ENCODE data around the gene DHRS3.

The DHRS3 gene

GRCh38 chr1:12615865-12616708 lies 1.9 kb downstream of the DHRS3 start:
- H3K4me1 ChIP-seq (ENCODE audit: control insufficient read depth, insufficient read depth, low read length, unreplicated experiment): peaks cover 26% of the 10 kb centered on the region
- no peak overlapping the region for H2AFZ ChIP-seq (ENCODE audit: low read length, unreplicated experiment)
- peak overlapping the region; percentile 83 for H3K4me3 ChIP-seq (ENCODE audit: low read depth, low read length)
- H3K27ac ChIP-seq (ENCODE audit: low read depth, low read length): peak overlapping the region; percentile 23; the same call in 1 of the 2 replicates
- H3K79me2 ChIP-seq (ENCODE audit: control insufficient read depth, insufficient read depth, low read length, unreplicated experiment): no peaks in the 10 kb centered on the region
- H3K27me3 ChIP-seq (ENCODE audit: insufficient read depth, low read length): no peaks in the 10 kb centered on the region
- H3K36me3 ChIP-seq (ENCODE audit: insufficient read depth, low read length): no peaks in the 10 kb centered on the region

GRCh38 chr1:12615159-12615864 lies 2.7 kb downstream of the DHRS3 start:
- no peaks in the 10 kb centered on the region for H3K36me3 ChIP-seq (ENCODE audit: insufficient read depth, low read length)
- no peaks in the 10 kb centered on the region for H3K79me2 ChIP-seq (ENCODE audit: control insufficient read depth, insufficient read depth, low read length, unreplicated experiment)
- H3K27me3 ChIP-seq (ENCODE audit: insufficient read depth, low read length): no peaks in the 10 kb centered on the region
- no peak overlapping the region for H2AFZ ChIP-seq (ENCODE audit: low read length, unreplicated experiment)
- peaks cover 26% of the 10 kb centered on the region for H3K4me1 ChIP-seq (ENCODE audit: control insufficient read depth, insufficient read depth, low read length, unreplicated experiment)
- H3K4me3 ChIP-seq (ENCODE audit: low read depth, low read length): peak overlapping the region; percentile 83
- peak overlapping the region; percentile 23; the same call in 1 of the 2 replicates for H3K27ac ChIP-seq (ENCODE audit: low read depth, low read length)

- Histone ChIP-seq H2AFZ (ENCODE audit: low read length, unreplicated experiment) (no peak overlapping the region), H3K79me2 (ENCODE audit: control insufficient read depth, insufficient read depth, low read length, unreplicated experiment) (no peaks in the 10 kb centered on the region), H3K4me3 (ENCODE audit: low read depth, low read length) (peak overlapping the region; percentile 83; the same call in 1 of the 2 replicates), H3K27me3 (ENCODE audit: insufficient read depth, low read length) (no peaks in the 10 kb centered on the region), H3K4me1 (ENCODE audit: control insufficient read depth, insufficient read depth, low read length, unreplicated experiment) (peaks cover 21% of the 10 kb centered on the region), H3K27ac (ENCODE audit: low read depth, low read length) (no peak overlapping the region), H3K36me3 (ENCODE audit: insufficient read depth, low read length) (no peaks in the 10 kb centered on the region)
Observed at GRCh38 chr1:12614402-12615158, 3.4 kb downstream of the DHRS3 start.

GRCh38 chr1:12613180-12613579 lies 4.8 kb downstream of the DHRS3 start:
- Histone ChIP-seq H3K4me3 (ENCODE audit: low read depth, low read length) (no peak overlapping the region), H3K36me3 (ENCODE audit: insufficient read depth, low read length) (no peaks in the 10 kb centered on the region), H3K79me2 (ENCODE audit: control insufficient read depth, insufficient read depth, low read length, unreplicated experiment) (no peaks in the 10 kb centered on the region), H2AFZ (ENCODE audit: low read length, unreplicated experiment) (no peak overlapping the region), H3K4me1 (ENCODE audit: control insufficient read depth, insufficient read depth, low read length, unreplicated experiment) (peaks cover 17% of the 10 kb centered on the region), H3K27me3 (ENCODE audit: insufficient read depth, low read length) (no peaks in the 10 kb centered on the region), H3K27ac (ENCODE audit: low read depth, low read length) (no peak overlapping the region)

GRCh38 chr1:12610941-12611340 lies 7.1 kb downstream of the DHRS3 start:
- Histone ChIP-seq H3K4me3 (ENCODE audit: low read depth, low read length) (no peak overlapping the region), H3K79me2 (ENCODE audit: control insufficient read depth, insufficient read depth, low read length, unreplicated experiment) (no peaks in the 10 kb centered on the region), H3K27me3 (ENCODE audit: insufficient read depth, low read length) (no peaks in the 10 kb centered on the region), H3K36me3 (ENCODE audit: insufficient read depth, low read length) (no peaks in the 10 kb centered on the region), H3K27ac (ENCODE audit: low read depth, low read length) (no peak overlapping the region), H3K4me1 (ENCODE audit: control insufficient read depth, insufficient read depth, low read length, unreplicated experiment) (peaks cover 17% of the 10 kb centered on the region), H2AFZ (ENCODE audit: low read length, unreplicated experiment) (no peak overlapping the region)

- no peak overlapping the region for H3K27ac ChIP-seq (ENCODE audit: low read depth, low read length)
- no peaks in the 10 kb centered on the region for H3K36me3 ChIP-seq (ENCODE audit: insufficient read depth, low read length)
- H3K79me2 ChIP-seq (ENCODE audit: control insufficient read depth, insufficient read depth, low read length, unreplicated experiment): no peaks in the 10 kb centered on the region
- peaks cover 12% of the 10 kb centered on the region for H3K4me1 ChIP-seq (ENCODE audit: control insufficient read depth, insufficient read depth, low read length, unreplicated experiment)
- no peak overlapping the region for H2AFZ ChIP-seq (ENCODE audit: low read length, unreplicated experiment)
- H3K27me3 ChIP-seq (ENCODE audit: insufficient read depth, low read length): no peaks in the 10 kb centered on the region
- no peak overlapping the region for H3K4me3 ChIP-seq (ENCODE audit: low read depth, low read length)
Observed at GRCh38 chr1:12610305-12610935, 7.6 kb downstream of the DHRS3 start.

GRCh38 chr1:12609469-12610003 lies 8.5 kb downstream of the DHRS3 start:
- no peaks in the 10 kb centered on the region for H3K79me2 ChIP-seq (ENCODE audit: control insufficient read depth, insufficient read depth, low read length, unreplicated experiment)
- no peaks in the 10 kb centered on the region for H3K36me3 ChIP-seq (ENCODE audit: insufficient read depth, low read length)
- H3K4me3 ChIP-seq (ENCODE audit: low read depth, low read length): no peak overlapping the region
- H2AFZ ChIP-seq (ENCODE audit: low read length, unreplicated experiment): no peak overlapping the region
- H3K27ac ChIP-seq (ENCODE audit: low read depth, low read length): no peak overlapping the region
- H3K4me1 ChIP-seq (ENCODE audit: control insufficient read depth, insufficient read depth, low read length, unreplicated experiment): peaks cover 13% of the 10 kb centered on the region
- H3K27me3 ChIP-seq (ENCODE audit: insufficient read depth, low read length): no peaks in the 10 kb centered on the region

- Histone ChIP-seq H3K79me2 (ENCODE audit: control insufficient read depth, insufficient read depth, low read length, unreplicated experiment) (no peaks in the 10 kb centered on the region), H3K4me1 (ENCODE audit: control insufficient read depth, insufficient read depth, low read length, unreplicated experiment) (peaks cover 22% of the 10 kb centered on the region), H3K27ac (ENCODE audit: low read depth, low read length) (no peak overlapping the region)
Observed at GRCh38 chr1:12608311-12608957, 9.6 kb downstream of the DHRS3 start.

GRCh38 chr1:12607263-12607662 lies 10.7 kb downstream of the DHRS3 start:
- no peak overlapping the region for H2AFZ ChIP-seq (ENCODE audit: low read length, unreplicated experiment)
- no peaks in the 10 kb centered on the region for H3K27me3 ChIP-seq (ENCODE audit: insufficient read depth, low read length)
- H3K4me1 ChIP-seq (ENCODE audit: control insufficient read depth, insufficient read depth, low read length, unreplicated experiment): peaks cover 34% of the 10 kb centered on the region
- no peak overlapping the region for H3K4me3 ChIP-seq (ENCODE audit: low read depth, low read length)
- no peak overlapping the region for H3K27ac ChIP-seq (ENCODE audit: low read depth, low read length)
- H3K36me3 ChIP-seq (ENCODE audit: insufficient read depth, low read length): no peaks in the 10 kb centered on the region
- H3K79me2 ChIP-seq (ENCODE audit: control insufficient read depth, insufficient read depth, low read length, unreplicated experiment): no peaks in the 10 kb centered on the region

More at GRCh38 chr1:12608311-12608957, 9.6 kb downstream of the DHRS3 start:
- Histone ChIP-seq H2AFZ (ENCODE audit: low read length, unreplicated experiment) (no peak overlapping the region), H3K4me3 (ENCODE audit: low read depth, low read length) (no peak overlapping the region), H3K27me3 (ENCODE audit: insufficient read depth, low read length) (no peaks in the 10 kb centered on the region), H3K36me3 (ENCODE audit: insufficient read depth, low read length) (no peaks in the 10 kb centered on the region)
